NCI-H526 (cell line): Measurements from ENCODE around the gene PABPN1L.
A peak's percentile ranks its signal among the peaks of the same experiment; 100 is the strongest.

Experiments
- DNase-seq, 2 experiments: peaks; one replicate each; lab custom pipeline; 2025; lab: John Stamatoyannopoulos, UW

PABPN1L gene, protein sequence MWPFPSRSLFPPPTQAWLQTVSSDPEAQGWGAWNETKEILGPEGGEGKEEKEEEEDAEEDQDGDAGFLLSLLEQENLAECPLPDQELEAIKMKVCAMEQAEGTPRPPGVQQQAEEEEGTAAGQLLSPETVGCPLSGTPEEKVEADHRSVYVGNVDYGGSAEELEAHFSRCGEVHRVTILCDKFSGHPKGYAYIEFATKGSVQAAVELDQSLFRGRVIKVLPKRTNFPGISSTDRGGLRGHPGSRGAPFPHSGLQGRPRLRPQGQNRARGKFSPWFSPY

DNA sequence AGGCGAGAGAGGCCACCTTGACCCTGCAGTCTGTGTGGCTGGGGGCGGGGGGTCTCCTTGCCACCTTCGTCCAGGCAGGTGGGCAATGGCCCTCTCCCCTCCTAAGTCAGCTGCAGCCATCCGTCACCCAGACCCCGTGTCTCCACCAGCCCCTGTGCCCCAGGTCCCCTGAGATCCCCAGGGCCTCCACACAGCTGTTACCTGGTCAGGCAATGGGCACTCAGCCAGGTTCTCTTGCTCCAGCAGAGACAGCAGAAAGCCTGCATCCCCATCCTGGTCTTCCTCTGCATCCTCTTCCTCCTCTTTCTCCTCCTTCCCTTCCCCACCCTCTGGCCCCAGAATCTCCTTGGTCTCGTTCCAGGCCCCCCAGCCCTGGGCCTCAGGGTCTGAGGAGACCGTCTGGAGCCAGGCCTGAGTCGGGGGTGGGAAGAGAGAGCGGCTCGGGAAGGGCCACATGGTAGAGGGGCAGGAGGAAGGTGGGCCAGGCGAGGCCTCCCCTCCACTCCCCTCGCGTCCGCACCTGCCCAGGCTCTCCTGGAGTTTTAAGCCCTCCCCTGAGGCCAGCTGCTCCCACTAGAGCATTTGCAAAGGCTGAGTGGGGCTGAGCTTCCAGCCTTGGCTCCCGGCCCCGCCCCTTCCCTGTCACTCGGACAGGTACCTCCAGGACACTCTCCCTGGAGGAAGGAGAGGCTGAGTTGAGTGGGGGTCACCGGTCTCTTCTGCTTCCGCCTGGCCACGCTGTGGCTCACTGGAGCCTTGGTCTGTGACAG is at the start of gene PABPN1L:
Gene PABPN1L, minus strand, starts transcription at position 510 of the 770 bp plus-strand sequence. Its CDS starts 54 bp downstream, at position 456.
- DNase-seq: no peak

DNA sequence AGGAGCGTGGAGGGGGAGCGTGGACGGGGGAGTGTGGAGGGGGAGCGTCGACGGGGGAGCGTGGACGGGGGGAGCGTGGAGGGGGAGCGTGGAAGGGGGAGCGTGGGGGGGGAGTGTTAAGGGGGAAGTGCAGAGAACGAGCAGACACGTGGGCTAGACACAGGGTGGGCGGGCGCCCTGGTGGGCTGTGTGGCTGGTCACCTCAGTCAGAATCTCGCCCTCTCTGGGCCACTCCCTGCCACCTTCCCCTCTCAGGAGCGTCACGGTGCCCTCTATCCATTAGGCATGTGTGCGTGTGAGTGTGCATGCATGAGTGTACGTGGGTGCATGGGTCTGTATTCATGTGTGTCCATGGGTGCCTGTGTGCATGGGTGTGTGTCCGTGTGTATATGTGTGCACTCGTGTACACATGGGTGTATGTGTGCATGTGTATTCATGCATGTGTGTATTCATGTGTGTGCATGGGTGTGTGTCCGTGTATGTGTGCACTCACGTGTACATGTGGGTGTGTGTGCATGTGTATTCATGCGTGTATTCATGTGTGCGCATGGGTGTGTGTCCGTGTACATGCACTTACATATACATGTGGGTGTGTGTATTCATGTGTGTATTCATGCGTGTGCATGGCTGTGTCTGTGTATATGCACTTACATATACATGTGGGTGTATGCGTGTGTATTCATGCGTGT is 49.3 kb upstream of the PABPN1L start:
- no peak for DNase-seq

DNA sequence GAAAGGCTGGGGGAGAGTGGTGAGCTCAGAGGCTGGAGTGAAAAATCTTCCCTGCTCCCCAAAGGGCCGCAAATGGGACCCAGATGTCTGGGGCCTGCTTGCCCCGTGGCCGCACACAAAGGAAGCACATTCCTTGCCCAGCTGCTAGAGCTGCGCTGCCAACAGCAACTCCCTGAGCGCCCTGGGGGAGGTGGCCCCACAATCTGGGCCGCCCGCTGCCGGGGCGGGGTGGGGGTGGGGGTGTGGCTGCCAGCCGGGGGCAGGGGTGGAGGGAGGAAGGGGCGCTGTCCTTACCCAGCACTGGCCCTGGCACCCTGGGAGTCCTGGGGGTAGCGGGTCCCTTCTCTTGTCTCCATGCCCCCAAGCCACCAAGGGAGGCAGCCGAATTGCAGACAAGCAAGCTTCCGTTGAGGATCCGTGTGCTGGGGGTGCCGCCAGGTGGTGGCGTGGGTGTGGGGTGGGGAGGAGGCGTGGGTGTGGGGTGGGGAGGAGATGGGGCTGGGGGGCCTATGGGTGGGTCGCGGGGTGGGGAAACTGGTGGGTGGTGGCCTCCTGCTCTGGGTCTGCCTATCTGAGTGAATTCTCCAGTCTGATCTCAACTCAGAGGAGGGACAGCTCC is 48.4 kb upstream of the PABPN1L start:
- no peak for DNase-seq

DNA sequence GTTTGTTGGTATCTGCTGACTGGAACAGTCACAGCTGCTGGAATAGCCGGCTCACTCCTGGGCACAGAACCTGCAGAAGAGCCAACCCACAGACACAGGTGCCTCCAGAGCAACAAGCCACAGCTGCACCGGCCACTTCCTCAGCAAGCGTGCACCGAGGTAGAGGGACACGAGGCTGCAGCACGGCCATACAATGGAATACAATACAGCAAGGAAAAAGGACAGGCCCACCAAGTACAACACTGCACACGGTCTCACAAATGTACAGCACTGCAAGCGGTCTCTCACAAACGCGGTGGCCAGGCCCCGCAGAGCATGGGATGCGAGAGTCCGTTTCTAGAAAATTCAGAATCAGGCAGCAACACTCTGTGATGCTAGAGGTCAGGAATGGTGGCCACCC is 47.4 kb upstream of the PABPN1L start:
- DNase-seq: no peak

DNA sequence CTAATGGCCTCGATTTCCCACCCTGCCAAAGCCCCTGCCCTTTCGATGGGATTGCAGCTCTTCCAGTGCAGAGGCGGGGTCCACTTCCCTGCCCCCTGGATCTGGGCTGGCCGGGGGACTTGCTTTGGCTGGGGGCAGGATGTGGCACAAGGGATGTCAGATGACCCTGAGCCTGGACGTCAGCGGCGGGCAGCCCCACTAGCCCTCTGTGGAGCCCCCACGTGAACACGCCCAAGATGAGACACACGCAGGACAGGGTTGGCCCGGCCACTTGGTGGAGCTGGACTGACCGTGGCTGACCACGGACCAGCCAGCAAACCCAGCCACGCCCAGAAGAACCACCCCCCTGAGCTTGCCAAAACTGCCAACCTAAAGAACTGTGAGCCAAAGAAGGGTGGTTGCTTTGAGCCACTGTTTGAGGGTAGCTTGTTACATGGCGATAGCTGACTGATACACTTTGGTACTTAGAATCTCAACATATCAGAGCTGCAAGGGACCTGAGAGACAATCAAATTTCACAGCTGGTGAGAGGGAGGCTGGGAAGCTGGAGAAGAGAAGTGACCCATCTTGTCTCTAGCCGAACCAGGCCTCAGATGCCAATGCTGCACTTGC is 46.6 kb upstream of the PABPN1L start:
- no peak for DNase-seq

DNA sequence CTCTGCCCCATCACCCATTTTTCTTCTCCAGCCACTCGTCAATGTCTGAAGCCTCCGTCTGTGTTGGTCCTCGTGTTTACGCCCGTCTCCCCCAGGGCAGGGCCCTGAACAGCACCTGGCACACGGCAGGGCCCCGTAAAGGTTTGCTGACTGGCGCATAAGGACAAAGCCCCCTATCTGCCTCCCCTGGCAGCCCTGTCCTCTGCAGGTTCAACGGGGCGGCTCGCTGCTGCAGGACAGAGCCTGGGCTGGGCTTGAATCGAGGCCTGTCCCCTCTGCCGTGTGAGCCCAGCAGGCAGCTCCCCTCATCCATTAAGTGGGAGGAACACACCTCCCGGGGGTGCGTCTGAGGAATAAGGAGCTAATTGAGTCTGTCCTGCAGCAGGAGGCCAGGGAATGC is 46.1 kb upstream of the PABPN1L start:
- DNase-seq: no peak

DNA sequence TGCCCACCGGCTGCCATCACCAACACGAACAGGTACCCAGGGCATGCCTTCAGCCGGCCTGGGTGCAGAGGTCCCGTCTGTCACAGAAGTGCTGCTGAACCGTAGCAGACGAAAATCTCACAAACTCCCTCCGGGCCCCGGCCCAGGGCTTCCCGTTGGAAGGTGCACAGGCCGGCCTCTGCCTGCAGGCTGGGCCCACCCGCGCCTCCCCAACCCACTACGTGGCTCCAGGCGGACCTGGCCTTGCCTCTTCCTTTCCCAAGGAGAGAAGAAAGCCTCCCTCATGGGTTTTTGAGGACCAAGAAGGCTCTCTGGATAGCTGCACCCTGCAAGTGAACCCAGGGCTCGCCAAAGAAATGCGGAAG is 45.5 kb upstream of the PABPN1L start:
- DNase-seq: no peak

DNA sequence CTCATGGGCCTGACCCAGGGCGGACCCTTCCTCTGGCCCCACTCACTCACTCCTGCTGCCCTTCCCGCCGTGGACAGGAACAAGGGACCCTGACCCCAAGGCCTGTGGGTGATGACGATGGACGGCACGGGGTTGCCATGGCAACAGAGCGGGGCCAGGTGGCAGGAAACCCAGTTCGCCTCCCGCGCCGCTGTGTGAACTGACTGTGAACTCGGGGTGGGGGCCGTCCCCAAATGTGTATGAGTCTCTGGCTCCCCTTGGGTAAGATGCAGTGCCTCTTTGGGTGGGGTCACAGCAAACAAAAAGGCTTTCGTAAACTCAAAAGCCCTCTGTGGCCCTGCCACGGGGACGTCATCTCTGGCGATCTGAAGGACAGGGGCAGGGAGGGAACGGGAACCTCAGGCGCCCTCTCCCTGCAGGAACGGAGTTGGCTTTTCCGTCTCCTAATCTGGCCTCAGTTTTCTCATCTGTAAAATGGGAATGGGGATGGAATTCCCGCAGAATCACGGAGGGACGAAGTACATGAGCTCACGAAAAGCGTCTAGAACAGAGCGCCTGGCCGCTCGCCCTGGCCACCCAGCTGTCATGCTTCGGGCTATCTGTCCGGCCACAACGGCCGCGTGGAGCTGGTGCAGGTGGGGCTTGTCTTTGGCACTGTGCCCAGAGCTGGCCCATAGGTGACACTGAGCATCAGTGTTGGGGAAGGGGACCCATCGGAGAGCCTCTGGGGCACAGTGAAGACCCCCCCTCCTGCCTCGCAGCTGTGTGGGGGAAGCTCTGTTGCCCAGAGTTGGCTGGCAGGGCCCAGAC is 44.9 kb upstream of the PABPN1L start:
- no peak for DNase-seq

DNA sequence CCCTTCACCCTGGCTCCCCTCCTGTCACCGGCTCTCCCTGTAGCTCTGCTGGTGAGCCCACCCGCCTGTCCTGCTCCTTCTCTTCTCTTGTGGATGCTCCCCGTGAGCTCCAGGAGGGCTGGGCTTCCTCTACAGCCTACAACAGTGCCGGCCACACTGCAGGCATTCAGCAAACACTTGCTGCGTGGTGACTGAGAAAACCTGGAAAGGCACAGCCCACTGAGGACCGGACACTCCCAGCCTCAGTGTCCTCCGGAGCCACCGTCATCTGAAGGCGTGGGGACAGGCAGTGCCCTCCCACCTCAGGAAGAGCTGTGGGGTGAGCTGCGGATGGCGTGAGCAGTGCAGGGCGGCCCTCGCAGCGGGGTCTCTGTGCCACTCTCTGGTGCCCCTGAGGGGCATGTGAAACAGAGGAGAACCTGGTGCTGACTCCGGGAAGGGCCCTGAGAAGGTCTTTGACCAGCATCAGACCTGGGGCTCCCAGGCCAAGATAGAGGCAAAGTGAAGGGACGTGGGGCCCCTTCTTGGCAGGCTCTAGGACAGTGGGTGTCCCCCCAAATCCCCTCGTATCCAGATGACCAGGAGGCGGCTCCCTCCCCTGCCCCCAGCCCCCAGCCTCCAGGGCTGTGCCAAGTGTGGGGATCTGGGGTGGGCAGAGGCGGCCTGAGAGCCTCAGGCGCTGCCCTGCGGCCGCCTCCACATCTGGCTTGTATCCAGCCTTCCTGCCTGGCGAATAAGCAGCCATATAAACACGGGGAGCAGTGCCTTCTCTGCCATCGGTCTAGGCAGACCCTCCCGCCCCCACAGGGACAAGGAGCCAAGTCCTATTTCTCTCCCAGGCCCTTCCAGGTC is 44.0 kb upstream of the PABPN1L start:
- DNase-seq: no peak

DNA sequence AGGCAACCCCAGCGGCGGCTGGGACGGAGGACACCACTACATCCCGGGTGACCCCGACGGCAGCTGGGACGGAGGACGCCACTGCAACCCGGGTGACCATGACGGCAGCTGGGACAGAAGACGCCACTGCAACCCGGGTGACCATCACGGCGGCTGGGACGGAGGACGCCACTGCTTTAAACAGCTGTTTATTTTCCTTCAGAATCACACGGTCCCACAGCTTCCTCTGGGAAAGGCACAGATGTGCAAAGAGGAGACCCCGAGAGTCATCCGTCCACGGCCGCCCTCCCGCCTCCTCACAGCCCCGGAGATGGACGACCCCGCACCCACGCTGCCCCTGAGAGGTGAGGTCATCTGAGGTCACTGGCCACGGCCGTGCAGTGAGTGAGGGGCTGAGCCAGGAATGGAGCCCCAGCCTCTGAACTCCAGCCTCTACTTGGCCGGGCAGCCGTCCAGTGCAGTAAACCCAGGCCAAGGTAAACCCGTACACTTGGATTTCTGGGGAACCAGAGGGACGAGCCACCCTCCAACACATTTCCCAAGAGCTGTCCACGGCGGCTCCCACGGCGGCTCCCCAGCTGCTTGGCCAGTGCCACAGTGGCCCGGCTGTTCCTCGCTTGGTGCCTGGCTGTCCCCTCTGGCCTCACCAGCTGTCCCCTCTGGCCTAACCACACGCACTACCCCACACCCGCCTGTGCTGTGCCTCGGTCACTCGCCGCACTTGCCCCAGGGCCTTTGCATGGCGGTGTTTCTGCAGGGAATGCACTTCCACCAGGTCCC is 43.2 kb upstream of the PABPN1L start:
- DNase-seq: no peak

DNA sequence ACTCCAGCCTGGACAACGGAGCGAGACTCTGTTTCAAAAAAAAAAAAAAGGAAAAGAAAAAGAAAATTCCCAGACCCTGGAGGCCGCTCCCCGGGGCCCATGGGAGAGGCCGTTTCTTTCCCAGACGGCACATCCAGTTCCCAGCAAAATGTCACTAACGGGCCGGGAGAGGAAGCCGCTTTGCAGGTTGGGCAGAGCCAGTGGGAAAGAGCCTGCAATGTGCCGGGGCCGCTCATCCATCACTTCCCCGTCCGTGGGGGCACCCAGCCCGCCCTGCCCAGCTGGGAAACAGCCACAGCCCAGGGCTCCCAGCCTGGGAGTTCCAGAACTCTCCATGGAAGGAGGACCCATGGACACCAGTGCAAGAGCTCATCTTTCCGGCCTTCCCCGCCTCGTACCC is 41.8 kb upstream of the PABPN1L start:
- no peak for DNase-seq

DNA sequence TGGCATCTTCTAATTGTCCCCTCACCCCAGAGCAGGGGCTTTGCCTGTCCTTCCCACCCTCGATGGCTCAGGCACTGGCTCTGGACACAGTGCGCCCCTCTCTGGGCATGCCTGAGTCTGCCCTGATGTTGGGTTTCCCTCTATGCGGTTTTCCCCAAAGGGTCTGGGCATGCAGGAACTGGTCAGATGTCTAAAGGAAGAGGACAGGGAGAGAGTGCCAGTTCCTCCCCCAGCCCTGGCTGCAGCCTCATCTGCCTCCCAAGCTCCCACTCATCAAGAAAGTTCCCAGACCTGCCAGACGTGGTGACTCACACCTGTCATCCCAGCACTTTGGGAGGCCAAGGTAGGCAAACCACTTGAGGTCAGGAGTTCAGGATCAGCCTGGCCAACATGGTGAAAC is 41.3 kb upstream of the PABPN1L start:
- no peak for DNase-seq

DNA sequence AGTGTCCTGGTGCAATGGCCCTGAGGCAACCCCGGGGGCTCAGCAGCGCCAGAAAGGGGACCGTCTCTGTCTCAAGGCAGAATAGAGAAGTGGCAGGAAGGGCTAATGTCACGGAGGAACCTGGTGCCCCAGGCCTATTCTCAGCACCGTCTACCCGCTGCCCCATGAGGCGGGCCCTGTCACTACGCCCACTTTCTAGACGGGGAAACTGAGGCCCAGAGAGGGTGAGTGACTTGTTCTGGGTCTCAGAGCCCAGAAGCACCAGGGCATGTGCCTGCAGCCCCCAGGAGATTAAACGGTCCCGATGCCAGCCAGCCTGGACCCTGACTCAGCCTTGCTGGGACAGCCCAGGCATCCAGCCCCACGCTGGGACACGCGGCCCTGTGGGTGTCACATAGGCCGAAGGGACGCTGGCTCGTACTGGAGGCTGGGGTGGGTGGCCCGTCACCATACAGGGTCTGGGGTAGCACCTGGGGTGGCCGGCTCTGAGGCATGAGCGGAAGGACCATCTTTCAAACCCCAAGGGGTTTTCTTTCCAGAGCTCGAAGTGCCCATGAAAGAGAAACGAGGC is 40.2 kb upstream of the PABPN1L start:
- no peak for DNase-seq

DNA sequence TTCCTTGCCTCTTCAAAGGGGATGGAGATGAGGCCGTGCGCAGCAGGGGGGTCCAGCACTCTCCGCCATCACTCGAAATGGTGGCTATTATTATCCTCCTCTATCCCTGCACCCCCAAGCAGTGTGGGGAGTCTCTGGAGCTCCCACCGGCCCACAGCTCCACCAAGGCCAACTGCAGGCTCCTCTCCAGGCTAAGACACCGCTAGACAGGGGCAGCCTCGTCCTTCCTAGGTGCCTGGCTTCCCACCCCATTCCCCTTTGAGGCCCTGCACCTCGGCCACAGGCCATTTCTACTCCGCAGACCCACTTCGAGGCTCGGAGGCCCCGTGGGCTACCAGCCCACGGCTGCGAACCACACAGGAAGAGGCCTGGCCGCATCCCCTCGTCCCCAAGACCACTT is 39.6 kb upstream of the PABPN1L start:
- DNase-seq: no peak

DNA sequence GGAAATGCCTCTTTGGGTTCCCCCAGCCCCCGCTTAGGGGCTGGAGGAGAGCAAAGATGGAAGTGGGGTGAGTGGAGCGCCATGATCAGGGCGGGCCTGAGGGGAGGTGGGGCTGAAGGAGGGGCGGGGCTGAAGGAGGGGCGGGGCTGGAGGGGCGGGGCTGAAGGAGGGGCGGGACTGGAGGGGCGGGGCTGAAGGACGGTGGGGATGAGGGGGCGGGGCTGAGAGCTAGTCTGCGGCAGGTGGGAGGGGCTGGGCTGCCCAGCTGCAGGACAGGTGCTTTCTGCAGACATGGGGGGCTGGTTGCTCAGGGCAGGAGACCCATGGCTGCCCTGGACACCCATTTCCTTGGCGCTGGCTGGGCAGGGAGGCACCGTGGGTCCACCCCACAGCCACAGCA is 39.1 kb upstream of the PABPN1L start:
- DNase-seq: peak in 1 of 2 experiments; percentile 58

DNA sequence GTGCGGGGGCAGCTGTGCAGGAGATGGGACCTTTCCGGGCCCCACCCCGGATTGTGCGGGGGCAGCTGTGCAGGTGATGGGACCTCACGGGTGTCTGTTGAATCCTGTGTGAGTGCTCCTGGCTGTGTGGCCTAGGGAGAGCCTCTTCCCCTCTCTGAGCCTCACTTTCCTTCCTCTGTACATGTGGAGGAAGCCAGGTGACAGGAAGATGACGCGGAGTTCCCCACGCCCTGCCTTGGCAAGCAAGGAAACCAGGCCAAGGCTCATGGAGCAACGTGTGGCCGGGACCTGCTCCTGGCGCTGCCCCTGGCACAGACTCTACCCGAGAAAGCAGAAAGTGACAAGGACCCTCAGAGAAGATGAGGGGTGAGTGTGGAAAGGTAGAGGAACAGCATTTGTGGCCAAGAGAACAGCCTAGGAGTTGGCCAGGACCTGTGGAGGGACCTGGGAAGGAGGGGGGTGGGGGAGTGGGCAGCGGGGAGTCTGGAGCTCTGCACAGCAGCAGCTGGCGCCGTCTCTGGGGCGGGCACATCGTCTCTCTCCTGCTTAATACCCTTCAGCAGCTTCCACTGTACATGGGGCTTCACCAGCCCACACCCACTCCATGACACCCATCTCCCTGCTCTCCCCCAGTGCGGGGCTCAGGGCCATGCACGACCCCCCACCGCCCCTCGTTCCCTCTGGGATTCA is 38.4 kb upstream of the PABPN1L start:
- no peak for DNase-seq

DNA sequence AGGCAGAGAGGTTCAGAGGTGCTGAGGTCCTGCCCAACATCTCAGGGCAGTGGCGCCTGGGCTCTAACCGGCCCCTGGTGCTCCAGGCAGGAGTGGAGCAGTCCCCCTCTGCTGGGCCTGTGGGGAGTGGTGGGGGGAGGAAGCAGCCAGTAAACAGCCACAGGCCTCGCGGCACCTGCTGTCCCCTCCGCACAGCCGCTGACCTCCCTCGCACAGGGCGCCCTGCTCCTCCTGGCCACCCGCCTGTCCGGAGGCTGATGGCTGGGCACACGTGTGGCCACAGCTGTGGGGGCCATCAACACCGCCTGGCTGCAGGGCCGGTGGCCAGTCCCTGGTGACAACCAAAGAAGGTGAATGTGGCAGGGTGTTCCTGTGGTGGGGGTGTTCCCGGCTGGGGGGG is 36.8 kb upstream of the PABPN1L start:
- DNase-seq: no peak

DNA sequence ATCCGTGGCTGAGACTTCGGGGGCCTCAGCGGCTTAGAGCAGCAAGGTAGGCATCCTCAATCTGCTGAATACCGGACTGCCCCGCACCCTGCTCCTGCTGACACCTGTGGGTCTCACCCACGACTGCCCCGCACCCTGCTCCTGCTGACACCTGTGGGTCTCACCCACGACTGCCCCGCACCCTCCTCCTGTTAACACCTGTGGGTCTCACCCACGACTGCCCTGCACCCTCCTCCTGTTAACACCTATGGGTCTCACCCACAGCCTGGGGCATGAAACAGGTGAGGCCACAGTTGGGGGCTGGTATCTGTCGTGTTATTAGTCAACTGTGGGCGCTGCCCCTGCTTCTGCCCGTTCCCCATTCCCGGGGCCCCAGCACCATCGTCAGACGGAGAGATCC is 36.3 kb upstream of the PABPN1L start:
- DNase-seq: no peak
